HUDEP-2 (cell line): Measurements from ENCODE around the gene HRAS.
A peak's percentile ranks its signal among the peaks of the same experiment; 100 is the strongest.
"Not testable (repeated sequence)": the region's sequence is repeated elsewhere in the genome, so short reads cannot be mapped to it uniquely, and the experiment has no call there.

Source experiments
- DNase-seq, 76 experiments: peaks; one replicate each; lab custom pipeline; 2025; ENCODE audit not compliant: unreplicated experiment in 76 of 76; lab: John Stamatoyannopoulos, UW

HRAS gene

GRCh38 chr11:534396-535209 is 773 bp downstream of the HRAS start:
- peak in 6 of 76 experiments; percentile 14 to 34 (median 22) for DNase-seq

GRCh38 chr11:533586-534395 is 1.6 kb downstream of the HRAS start:
- no peak for DNase-seq

DNA sequence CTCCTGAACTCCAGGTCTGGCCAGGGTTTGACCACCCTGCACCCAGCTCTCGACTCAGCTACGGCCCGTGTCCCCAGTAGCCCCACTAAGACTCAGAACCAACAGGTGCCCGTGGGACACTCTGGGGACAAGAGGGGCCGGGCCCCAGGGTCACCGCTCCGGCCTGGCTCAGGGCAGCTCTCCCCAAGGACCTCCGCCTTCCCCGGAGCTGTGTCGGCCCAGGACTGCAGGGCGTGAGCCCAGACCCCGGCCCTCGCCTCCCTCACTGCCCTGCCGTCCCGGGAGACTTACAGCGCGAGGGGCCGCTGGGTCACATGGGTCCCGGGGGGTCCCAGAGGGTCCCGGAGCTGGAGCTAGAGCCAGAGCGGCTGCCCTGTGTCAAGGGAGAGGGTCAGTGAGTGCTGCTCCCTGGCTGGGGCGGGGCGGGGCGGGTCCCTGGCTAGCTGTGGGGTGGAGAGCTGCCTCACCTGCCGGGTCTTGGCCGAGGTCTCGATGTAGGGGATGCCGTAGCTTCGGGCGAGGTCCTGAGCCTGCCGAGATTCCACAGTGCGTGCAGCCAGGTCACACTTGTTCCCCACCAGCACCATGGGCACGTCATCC is 2.3 kb downstream of the HRAS start:
- DNase-seq = no peak

GRCh38 chr11:532527-532985 is 2.8 kb downstream of the HRAS start:
- DNase-seq = no peak

GRCh38 chr11:531919-532526 is 3.4 kb downstream of the HRAS start:
- DNase-seq = no peak

DNA sequence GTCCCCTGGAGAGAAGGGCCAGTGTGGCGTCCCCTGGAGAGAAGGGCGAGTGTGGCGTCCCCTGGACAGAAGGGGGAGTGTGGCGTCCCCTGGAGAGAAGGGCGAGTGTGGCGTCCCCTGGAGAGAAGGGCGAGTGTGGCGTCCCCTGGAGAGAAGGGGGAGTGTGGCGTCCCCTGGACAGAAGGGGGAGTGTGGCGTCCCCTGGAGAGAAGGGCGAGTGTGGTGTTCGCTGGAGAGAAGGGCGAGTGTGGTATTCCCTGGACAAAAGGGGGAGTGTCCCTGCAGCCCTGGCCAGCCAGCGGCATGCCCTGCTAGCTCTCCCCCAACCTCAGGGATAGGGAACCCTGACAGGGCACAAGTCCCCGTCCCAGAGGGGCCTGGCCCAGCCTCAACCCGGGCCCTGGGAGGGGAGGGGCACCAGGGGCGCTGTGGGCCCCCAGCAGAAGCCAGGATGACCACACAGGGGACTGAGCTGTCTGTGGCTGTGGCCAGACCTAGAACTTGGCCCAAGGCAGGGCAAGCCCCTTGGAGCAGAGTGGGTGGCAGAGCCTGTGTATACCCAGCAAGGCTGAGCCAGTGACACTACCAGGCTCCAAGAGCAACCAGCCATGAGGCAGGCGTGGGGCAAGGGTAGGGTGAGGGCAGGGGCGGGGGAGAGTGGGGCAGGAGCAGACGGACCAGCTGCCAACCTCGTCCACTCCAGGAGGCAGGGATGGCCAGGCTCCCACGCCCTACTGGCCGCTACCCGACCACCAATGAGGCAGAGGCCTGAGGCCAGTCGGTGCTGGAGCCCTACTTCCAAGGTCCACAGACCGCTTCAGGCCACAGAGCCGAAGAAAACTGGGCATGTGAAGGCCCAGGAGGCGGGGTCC is 4.2 kb downstream of the HRAS start:
- DNase-seq = no peak

DNA sequence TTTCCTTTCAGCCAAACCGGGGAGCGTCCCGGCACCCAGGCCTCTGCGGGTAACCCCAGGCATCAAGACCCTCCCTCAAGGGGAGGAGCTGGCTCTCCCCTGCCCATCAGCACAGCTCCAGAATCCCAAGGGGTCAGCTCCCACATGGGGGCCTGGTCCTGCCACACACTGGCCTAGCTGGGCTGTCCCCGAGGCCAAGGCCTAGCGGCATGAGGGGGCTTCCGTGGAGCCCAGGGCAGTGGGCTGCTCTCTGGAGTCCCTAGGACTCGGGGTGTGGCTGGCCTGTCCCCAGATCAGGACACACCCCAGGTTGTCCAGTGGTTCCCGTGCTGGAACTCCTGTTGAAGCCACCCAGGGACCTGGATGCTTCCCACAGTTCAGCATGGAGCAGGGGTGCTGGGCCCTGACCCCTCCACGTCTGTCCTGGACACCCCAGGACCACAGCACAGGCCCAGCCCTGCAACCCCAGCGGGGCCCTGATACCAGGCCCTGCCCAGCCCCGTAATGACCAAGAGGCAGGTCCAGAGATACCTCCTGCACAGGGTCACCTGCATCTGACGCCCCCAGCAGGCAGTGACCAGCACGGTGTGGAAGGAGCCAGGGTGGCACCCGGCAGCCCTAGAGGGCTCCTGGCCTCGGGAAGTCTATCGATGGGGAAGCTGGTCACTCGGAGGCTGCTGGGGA is 5.5 kb downstream of the HRAS start:
- DNase-seq = no peak

DNA sequence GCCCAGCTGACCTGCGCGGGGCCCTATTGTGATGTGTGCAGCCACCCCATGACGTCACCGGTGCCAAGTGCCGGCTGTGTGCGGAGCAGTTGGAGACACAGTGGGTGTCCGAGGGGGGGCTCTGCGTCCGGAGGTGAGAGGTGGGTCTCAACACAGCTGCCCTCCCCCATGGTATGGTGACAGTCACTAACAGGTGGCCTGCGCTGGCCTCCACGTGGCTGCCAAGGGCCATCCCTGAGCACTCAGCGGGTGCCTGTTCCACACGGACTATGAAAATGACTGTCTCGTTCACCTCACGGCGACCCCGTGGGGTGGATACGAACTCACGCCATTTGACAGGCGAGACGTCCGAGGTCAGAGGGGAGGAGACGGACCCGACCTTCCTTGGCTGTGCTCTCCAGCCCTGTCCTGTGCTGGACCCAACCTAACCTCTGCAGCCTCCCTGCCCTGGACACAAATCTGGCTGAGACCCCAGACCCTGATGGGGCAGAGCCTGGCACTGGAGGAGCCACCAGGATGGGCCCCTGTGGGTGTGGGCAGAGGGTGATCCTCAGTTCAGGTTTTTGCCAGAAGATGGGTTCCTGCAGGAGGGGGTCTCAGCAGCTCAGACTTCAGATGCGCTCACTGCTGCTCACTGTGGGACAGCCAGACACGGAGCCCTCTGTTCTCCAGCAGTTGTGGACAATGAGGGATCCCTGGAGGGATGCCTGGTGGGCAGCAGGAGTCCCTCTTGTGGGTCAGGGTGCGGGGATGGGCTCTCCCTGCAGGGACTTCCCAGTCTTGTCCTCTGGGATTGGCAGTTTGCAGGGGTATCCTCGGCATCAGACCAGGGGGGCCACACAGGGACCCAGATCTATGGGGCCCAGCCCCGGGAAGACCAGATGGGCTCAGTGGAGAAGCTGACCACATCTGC is 6.3 kb downstream of the HRAS start:
- DNase-seq = no peak

DNA sequence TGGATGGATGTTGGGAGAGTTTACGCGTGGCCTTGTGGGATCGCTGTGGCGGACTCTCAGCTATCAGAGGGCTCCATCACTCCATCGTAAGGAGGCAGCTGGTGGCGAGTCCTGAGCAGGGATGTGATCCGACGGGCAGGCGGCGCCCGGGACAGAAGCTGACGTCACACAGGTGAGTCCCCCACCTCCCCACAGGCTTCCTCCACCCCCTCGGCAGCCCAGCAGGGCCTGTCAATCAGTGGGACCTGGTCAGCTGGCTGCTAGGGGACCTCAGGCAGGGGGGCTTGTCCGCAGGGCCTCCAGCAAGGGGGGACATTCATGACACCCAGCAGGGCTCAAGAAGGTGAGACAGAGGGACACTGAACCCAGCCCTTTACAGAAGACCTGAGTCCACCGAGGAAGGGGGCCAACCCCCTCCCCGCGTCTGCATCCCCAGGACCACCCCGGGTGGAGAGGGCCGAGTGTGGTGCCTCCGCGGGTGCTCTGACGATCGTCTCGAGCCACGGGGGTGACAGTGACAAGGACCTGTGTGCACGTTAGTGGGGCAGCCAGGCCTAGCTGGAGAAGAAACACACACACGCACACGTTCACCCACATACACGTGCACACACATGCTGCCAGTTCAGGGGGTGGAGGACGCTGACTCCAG is 7.1 kb downstream of the HRAS start:
- DNase-seq = no peak

- DNase-seq = no peak
Observed at GRCh38 chr11:526192-526591, 9.2 kb downstream of the HRAS start.

- DNase-seq = no peak
Observed at GRCh38 chr11:521177-521688, 14.1 kb downstream of the HRAS start.

DNA sequence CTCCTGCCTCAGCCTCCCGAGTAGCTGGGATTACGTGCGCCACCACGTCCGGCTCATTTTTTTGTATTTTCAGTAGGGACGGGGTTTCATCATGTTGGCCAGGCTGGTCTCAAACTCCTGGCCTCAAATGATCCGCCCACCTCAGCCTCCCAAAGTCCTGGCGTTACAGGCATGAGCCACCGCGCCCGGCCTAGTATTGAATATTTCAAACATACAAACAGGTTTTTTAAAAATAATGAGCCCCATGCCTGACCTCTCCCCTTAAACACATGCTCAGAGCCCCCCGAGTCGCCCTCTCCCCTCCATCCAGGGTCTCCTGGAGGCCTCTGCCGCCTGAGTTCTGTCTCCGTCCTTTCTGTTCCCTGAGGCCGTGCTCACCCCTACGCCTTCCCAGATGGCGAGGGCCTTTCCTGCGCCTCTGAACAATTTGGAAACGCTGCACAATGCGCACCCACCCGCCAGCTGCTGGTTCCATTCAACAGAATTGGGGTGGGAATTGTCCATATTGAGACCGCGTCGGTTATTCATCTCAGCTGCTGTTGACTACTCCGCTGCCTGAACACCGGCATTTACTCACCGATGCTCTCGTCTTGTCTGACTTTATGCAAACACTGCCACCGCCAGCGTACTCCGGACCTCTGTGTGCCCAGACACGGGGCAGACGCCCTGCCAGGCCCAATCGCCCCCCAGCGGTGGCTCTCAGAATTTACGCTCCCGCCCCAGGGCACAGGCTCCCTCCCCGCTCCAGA is 14.8 kb downstream of the HRAS start:
- DNase-seq = peak in 14 of 76 experiments; percentile 11 to 40 (median 21)

- peak in 2 of 76 experiments; percentile 45 to 66 for DNase-seq
Observed at GRCh38 chr11:518463-519202, 16.7 kb downstream of the HRAS start.

- not testable (repeated sequence) for DNase-seq
Observed at GRCh38 chr11:516918-517685, 18.3 kb downstream of the HRAS start.

DNA sequence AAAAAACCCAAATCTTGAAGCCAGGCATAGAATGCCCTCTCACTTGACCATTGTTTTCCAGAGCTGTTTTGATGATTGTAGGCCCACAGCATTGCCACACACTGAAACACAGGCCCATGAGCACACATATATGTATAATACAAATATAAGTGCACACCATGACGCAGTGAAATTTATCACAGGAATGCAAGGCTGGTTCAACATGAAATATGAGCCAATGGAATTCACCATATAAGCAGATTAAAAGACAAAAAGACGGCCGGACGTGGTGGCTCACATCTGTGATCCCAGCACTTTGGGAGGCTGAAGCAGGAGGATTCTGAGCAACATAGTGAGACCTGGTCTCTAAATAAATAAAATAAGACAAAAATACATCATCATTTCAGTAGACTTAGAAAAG is 19.0 kb downstream of the HRAS start:
- DNase-seq = no peak

- DNase-seq = no peak
Observed at GRCh38 chr11:515131-515530, 20.2 kb downstream of the HRAS start.
